HG03045 (cell line): ENCODE results near the gene PRMT6.
"Not testable (repeated sequence)": the region's sequence is repeated elsewhere in the genome, so short reads cannot be mapped to it uniquely, and the experiment has no call there.

Experiments used
- ATAC-seq: cut with Tn5 transposase; IDR thresholded peaks from one replicate; pipeline ENCODE4 v1.9.1; 2021; ENCODE audit warnings: mild to moderate bottlenecking, moderate library complexity; ENCODE audit not compliant: unreplicated experiment

Gene PRMT6

GRCh38 chr1:107091418-107091817, 34.9 kb downstream of the PRMT6 start:
- no peak for ATAC-seq

GRCh38 chr1:107093395-107093794, 36.9 kb downstream of the PRMT6 start:
- not testable (repeated sequence) for ATAC-seq

- no peak for ATAC-seq
Observed at GRCh38 chr1:107095647-107096046, 39.2 kb downstream of the PRMT6 start.

GRCh38 chr1:107096690-107097089, 40.2 kb downstream of the PRMT6 start:
- no peak for ATAC-seq

DNA sequence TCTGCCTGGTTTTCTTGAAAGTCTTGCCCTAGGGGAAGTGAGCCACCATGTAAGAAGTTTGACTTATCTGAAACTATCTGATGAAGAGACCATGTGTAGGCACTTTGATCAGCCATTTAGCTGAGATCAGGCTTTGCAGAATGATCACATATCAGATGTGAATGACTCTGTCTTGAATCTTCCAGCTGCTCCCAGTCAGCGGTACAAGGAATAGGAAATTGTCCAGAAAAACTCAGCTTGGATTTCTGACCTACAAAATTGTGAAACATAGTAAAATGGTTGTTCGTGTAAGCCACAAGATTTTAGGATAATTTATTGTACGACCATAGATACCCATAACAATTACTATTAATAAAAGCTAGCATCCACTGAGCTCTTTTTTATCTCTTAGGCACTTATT, 42.5 kb downstream of the PRMT6 start:
- ATAC-seq: no peak

DNA sequence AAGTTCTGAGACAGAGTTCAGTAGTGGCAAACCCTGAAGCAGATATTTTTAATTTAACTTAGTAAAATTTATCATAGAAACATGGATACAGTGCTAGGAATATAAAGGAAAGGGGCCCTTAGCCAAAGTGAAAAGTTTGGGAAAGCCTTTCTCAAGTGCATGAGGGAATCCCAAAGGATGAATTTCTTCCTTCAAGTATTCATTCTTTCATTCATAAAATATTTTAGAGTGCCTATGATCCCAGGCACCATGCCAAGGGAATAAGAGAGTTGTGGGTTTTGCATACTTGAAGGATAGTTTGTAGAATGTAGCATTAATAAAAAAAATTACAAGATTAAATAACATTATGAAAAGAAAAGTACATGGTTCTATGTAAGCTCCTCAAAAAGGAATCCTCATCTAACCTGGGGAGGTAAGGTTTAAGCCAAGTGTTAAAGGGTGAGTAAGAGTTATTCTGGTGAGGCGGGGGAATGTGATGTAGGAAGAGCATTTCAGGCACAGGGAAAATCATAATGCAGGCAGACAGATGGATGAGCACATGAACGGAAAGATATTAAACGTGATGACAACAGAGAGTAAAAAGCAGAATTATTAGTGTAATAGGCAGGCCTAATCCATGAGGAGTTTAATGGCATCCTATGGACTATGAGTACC, 44.0 kb downstream of the PRMT6 start:
- ATAC-seq: no peak

DNA sequence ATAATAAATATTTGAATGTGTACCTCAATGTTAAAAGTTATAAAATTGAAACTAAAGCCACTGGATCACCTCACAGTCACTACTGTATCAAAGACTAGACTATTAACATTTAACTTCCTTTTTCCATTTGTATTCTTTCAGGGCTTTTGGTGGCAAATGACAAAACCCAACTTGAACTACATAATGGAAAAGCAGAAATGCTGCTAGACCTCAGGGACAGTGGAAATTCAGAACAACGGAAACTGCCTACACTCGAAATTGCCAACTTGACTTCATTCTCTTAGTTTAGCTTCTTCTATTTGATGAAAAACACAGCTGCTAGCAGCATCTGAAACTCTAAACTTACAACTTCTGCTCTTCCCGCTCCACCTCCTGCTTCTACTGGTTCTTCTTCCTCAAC, 49.4 kb downstream of the PRMT6 start:
- no peak for ATAC-seq
